Measurements from ENCODE around the gene OAF. TPM values are rescaled to one million over a fixed set of nuclear protein-coding genes. Genes with fewer than 3 reads are reported as not detected.

OAF gene
- total and polyA plus RNA-seq, 4 donors: 15.0 to 151 (median 82.0) TPM

DNA sequence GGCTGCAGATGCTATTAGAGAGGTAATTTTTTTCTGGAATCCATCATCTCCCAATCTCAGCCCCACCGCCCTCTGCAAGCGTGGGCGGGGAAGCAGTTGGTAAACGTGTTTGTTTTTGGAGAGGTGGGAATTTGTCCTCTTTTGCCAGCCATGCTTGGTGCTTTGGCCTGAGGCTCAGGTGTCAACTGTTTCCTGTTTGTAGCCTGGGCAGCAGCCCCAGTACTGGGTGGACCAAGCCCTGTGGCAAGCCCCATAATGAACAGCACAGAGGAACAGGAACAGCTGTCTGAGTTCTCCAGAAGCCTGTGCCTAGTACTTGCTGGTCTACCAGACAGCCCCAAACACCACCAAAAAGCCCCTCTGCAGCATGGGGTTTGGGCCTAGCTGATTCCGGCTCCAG is 68.7 kb downstream of the OAF start:
- no peak for DNase-seq (ENCODE audit: low spot score)
- WGBS: 87% methylated on average over 5 of the region's 5 CpGs
- H3K9me3 ChIP-seq (ENCODE audit: control insufficient read depth in 4 of 4, low read length in 3 of 4): no peaks in the 10 kb centered on the region
- no peak overlapping the region for H3K27ac ChIP-seq (ENCODE audit: low read depth in 1 of 2, low read length in 2 of 2)
- TF ChIP-seq RXRA (IDR thresholded peaks at IDR 0.05) (no peak), HNF4G (IDR thresholded peaks at IDR 0.05) (no peak), JUND (IDR thresholded peaks at IDR 0.05) (no peak), TAF1 (conservative IDR thresholded peaks at IDR 0.05) (no peak), RAD21 (IDR thresholded peaks at IDR 0.05) (no peak), HNF4A (conservative IDR thresholded peaks at IDR 0.05) (no peak), YY1 (IDR thresholded peaks at IDR 0.05) (no peak), NR2F2 (IDR thresholded peaks at IDR 0.05) (no peak), FOXA1 (IDR thresholded peaks at IDR 0.05) (no peak), GABPA (IDR thresholded peaks at IDR 0.05 in 1 of 2, conservative IDR thresholded peaks at IDR 0.05 in 1 of 2) (no peak)
- TF ChIP-seq, protein P1, sequence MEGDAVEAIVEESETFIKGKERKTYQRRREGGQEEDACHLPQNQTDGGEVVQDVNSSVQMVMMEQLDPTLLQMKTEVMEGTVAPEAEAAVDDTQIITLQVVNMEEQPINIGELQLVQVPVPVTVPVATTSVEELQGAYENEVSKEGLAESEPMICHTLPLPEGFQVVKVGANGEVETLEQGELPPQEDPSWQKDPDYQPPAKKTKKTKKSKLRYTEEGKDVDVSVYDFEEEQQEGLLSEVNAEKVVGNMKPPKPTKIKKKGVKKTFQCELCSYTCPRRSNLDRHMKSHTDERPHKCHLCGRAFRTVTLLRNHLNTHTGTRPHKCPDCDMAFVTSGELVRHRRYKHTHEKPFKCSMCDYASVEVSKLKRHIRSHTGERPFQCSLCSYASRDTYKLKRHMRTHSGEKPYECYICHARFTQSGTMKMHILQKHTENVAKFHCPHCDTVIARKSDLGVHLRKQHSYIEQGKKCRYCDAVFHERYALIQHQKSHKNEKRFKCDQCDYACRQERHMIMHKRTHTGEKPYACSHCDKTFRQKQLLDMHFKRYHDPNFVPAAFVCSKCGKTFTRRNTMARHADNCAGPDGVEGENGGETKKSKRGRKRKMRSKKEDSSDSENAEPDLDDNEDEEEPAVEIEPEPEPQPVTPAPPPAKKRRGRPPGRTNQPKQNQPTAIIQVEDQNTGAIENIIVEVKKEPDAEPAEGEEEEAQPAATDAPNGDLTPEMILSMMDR (IDR thresholded peaks at IDR 0.05; ENCODE audit: low read depth, low read length, missing input control): no peak
- TF ChIP-seq, protein P2, sequence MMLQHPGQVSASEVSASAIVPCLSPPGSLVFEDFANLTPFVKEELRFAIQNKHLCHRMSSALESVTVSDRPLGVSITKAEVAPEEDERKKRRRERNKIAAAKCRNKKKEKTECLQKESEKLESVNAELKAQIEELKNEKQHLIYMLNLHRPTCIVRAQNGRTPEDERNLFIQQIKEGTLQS (IDR thresholded peaks at IDR 0.05): no peak
- TF ChIP-seq, protein P3, sequence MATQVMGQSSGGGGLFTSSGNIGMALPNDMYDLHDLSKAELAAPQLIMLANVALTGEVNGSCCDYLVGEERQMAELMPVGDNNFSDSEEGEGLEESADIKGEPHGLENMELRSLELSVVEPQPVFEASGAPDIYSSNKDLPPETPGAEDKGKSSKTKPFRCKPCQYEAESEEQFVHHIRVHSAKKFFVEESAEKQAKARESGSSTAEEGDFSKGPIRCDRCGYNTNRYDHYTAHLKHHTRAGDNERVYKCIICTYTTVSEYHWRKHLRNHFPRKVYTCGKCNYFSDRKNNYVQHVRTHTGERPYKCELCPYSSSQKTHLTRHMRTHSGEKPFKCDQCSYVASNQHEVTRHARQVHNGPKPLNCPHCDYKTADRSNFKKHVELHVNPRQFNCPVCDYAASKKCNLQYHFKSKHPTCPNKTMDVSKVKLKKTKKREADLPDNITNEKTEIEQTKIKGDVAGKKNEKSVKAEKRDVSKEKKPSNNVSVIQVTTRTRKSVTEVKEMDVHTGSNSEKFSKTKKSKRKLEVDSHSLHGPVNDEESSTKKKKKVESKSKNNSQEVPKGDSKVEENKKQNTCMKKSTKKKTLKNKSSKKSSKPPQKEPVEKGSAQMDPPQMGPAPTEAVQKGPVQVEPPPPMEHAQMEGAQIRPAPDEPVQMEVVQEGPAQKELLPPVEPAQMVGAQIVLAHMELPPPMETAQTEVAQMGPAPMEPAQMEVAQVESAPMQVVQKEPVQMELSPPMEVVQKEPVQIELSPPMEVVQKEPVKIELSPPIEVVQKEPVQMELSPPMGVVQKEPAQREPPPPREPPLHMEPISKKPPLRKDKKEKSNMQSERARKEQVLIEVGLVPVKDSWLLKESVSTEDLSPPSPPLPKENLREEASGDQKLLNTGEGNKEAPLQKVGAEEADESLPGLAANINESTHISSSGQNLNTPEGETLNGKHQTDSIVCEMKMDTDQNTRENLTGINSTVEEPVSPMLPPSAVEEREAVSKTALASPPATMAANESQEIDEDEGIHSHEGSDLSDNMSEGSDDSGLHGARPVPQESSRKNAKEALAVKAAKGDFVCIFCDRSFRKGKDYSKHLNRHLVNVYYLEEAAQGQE (IDR thresholded peaks at IDR 0.05): no peak
- TF ChIP-seq, protein P4, sequence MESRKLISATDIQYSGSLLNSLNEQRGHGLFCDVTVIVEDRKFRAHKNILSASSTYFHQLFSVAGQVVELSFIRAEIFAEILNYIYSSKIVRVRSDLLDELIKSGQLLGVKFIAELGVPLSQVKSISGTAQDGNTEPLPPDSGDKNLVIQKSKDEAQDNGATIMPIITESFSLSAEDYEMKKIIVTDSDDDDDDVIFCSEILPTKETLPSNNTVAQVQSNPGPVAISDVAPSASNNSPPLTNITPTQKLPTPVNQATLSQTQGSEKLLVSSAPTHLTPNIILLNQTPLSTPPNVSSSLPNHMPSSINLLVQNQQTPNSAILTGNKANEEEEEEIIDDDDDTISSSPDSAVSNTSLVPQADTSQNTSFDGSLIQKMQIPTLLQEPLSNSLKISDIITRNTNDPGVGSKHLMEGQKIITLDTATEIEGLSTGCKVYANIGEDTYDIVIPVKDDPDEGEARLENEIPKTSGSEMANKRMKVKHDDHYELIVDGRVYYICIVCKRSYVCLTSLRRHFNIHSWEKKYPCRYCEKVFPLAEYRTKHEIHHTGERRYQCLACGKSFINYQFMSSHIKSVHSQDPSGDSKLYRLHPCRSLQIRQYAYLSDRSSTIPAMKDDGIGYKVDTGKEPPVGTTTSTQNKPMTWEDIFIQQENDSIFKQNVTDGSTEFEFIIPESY (IDR thresholded peaks at IDR 0.05): no peak
- H3K4me1 ChIP-seq (ENCODE audit: control insufficient read depth in 4 of 4, insufficient read depth in 4 of 4, low read length in 3 of 4): no peaks in the 10 kb centered on the region
- H3K36me3 ChIP-seq (ENCODE audit: control insufficient read depth in 4 of 4, insufficient read depth in 3 of 4, low read depth in 1 of 4, low read length in 3 of 4): no peaks in the 10 kb centered on the region
- H3K4me3 ChIP-seq (ENCODE audit: low read depth in 1 of 3, low read length in 3 of 3): no peak overlapping the region
- H3K9ac ChIP-seq (ENCODE audit: low read depth in 1 of 2, low read length in 2 of 2): no peak overlapping the region
- H3K27me3 ChIP-seq (ENCODE audit: control insufficient read depth in 4 of 4, insufficient read depth in 4 of 4, low read length in 3 of 4): no peaks in the 10 kb centered on the region

Other genes with a start within 250 kb of the OAF start
- gene TRIM29, start 72.9 kb upstream of the OAF start, total RNA-seq: under 1 TPM; 0.33 to 0.37 TPM
- gene TRIM29, start 72.9 kb upstream of the OAF start, polyA plus RNA-seq: under 1 TPM; 0.22 to 0.89 TPM
- not detected for gene POU2F3, start 29.1 kb downstream of the OAF start, total RNA-seq
- gene POU2F3, start 29.1 kb downstream of the OAF start, polyA plus RNA-seq: not detected
- 1 to 10 TPM in 1 of 2 donors, under 1 TPM in 1; 0.50 to 1.2 TPM for gene TLCD5, start 114.3 kb downstream of the OAF start, total RNA-seq
- under 1 TPM; 0.31 to 0.86 TPM for gene TLCD5, start 114.3 kb downstream of the OAF start, polyA plus RNA-seq
- 100 to 1,000 TPM in 1 of 2 donors, 10 to 100 TPM in 1; 78.6 to 169 TPM for gene ARHGEF12, start 125.4 kb downstream of the OAF start, total RNA-seq
- gene ARHGEF12, start 125.4 kb downstream of the OAF start, polyA plus RNA-seq: 10 to 100 TPM; 28.0 to 29.2 TPM